NCI-H128 (cell line): ENCODE data around the gene CDK14.

ENCODE experiments used
- DNase-seq: peaks from one replicate; lab custom pipeline; 2025; ENCODE audit not compliant: unreplicated experiment; lab: John Stamatoyannopoulos, UW

Gene CDK14

DNA sequence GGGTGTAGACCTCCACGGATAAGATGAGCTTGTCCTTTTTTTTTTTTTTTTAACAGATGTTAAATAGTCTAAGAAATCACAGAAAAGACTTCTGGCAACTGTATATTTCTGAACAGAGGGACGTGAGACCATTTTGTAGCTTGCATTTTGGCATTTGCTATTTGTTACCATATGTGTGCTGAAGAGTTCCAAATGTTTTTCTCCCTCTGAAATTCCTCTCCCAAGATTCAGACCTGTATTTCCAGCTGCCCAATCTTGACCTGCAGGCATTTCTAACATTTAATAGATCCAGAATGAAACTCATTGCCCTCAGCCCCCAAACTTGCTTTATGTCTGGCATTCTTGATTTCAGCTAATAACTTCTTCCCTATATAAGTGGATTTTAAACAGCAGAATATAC, 445.0 kb downstream of the CDK14 start:
- no peak for DNase-seq

DNA sequence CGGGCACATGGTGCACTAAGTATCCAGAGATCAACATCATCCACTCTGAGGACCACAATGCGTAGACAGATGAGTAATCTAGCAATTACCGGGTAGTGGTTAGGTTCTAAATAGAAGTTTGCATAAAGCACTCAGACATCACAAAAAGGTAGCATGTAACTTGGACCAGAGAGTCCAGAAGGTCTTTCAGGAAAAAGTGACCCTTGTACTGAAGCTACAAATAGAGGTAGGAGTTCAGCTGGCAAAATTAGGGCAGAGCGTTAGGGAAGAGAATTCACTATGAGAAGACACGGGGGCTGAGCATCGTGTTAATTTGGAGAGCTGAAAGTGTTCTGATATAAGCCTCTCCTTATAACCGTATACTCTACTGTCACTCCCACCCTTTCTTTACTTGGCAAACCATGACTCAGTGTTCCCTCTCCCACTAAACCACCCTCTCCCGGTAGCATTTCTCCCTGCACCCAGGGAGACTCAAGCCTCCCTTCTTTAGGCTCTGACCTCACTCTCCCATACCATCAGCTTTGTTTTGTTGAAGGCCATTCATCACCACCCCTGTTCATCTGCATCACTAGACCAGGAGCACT, 445.9 kb downstream of the CDK14 start:
- DNase-seq: no peak

- DNase-seq: no peak
Measured at GRCh38 chr7:91043186-91043585, 447.1 kb downstream of the CDK14 start.

- DNase-seq: no peak
Measured at GRCh38 chr7:91043924-91044645, 448.0 kb downstream of the CDK14 start.

DNA sequence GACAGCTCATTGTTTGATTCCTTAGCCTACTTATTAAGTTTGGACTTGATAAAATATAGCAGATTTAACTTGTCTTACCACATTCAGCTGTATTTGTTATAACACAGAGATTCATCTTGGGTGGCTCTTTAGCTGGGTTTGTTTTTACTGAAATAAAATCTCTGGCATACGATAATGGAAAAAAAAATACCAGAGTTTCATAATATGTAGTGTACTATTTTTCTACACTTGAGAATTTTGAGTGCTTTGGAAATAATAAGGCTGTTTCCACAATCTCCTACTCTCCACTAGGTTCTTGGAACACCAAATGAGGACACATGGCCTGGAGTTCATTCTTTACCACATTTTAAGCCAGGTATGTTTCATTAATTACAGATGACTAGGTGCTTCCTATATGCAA, 449.5 kb downstream of the CDK14 start:
- no peak for DNase-seq

DNA sequence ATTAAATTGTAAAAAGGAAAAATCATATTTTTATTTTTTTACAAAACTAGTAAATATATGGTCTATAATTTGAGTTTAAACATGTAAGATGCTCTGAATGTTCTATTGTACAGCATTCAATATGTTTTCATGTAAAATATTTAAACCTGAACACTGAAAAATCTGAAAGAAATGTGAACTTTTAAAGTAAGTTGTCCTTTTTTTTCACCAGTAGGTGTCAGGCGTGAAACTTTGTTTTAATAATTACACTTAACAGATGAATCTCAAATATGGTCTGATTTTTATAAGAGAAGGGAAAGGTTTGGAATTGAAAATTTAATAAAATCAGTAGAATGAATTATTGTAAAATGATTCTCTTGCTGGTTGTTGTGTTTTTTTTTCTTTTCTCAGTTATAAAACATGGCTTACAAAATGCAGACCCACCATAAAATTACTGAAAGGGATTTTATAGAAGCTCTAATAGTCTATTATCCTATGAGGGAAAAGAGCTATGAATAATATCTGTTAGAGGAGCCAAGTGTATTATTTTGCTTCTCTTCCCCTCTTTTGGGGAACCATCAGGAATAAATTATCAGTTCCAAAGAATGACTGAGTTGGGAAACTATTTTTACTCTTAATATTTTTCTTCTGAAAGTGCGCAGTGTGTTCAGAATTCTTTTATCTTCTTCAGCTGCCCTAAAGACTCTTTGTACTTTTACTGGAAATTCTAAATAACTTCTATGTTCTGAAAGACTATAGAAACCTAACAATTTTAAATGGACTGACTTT, 450.4 kb downstream of the CDK14 start:
- no peak for DNase-seq

- DNase-seq: no peak
Measured at GRCh38 chr7:91047636-91048035, 451.5 kb downstream of the CDK14 start.

DNA sequence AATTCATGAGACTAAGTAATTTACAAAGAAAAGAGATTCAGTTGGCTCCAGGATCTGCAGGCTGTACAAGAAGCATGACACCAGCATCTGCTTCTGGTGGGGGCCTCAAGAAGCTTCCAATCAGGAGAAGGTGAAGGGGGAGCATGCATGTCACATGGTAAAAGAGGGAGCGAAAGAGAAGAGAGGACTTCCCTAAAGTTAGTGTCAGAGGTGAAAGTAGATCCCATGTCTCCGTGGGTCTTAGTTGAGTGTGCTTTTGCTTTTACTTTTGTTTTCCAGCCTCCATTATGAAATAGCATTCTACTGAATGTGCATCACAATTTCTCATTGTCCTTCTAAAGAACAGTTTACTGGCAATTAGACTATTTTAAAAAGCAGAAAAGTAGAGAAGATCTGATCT, 454.6 kb downstream of the CDK14 start:
- no peak for DNase-seq

DNA sequence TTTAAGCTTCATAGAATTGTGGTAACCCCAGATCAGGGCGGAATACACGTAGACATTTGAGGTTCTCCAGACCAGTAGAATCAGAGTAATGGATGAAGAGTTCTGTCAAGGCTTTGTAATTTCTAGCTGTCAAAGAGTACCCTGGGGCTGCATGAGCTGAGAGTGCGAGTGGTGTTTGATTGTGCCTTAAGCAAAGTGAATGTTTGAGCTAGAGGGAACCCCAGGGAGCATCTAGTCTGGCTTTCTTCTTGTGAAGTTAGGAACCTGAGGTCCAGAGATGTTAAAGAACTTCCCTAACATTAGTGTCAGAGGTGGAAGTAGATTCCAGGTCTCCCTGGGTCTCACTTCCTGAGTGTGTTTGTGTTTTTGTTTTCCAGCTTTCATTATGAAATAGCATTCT, 455.8 kb downstream of the CDK14 start:
- no peak for DNase-seq

DNA sequence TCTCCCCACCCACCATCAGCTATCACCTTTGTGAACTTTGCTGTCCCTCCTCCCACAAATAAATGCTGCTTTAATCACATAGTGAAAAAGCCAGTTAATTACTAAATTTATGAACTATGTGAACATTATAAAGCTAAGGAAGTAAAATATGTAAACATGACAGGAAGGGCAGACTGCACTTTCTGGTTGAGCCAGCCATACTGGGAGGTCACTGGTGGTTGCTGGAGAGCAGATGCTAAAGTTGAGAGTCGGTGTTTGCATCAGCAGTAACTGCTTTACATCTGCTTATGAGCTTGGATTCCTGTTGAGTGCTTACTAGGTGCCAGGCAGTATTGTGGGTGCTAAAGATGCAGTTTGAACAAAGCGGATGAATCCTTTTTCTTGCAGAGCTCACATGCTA, 458.3 kb downstream of the CDK14 start:
- no peak for DNase-seq

DNA sequence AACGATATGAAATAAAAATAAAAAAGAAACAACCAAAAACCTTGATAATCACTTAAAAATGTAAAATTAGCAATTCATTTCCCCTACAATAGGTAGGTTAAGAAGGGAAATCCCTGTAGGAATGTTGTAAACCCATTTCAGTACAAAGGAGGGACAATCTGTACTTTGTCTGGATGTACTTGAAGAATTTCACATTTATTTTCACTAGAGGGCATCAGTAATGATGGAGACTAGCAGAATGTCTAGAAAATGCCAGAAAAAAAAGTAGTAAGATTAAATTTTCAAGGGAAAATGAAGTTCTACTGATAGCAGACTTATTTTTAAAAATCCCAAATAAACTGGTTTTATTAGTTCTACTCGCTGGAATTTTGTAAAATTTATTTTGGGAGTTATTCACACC, 459.1 kb downstream of the CDK14 start:
- DNase-seq: no peak

- DNase-seq: no peak
Measured at GRCh38 chr7:91062713-91063112, 466.6 kb downstream of the CDK14 start.

GRCh38 chr7:91064052-91064451, 467.9 kb downstream of the CDK14 start:
- no peak for DNase-seq

DNA sequence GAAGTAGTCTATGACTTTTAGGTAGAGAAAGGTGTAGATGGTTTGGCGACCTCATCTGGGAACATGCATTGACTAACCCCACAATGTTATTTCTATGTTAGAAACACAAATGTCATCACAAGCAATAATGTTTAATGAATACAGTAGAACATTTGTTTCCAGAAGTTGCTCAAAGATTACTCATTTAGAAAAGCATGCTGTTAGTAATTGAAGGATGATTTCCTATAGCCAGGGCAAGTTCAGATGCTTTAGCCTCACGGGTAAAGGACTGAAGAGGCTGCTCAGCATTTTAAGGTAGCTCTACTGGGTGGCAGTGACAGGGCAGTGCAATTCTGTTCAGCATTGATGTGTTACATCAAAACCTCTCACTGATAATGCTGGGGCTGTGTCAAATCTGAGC, 468.8 kb downstream of the CDK14 start:
- DNase-seq: no peak

GRCh38 chr7:91066627-91067026, 470.5 kb downstream of the CDK14 start:
- DNase-seq: no peak

DNA sequence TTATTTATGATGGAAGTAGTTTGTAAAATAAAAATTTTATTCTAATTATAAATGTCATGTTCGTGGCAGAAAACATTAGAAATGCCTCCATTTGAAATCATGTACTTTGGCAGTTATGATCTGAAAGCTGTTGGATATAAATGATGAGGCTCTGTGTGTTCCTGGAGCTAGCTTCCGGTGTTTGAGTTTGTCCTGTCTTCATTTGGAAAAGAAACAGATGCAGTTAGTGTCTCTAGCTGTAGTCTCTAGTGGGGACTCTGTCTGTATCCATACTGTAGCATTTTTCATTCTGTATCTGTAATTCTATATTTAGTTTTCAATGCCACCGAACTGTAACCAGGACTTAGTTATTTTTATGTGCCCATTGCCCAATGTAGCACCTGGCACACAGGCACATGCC, 471.1 kb downstream of the CDK14 start:
- no peak for DNase-seq

DNA sequence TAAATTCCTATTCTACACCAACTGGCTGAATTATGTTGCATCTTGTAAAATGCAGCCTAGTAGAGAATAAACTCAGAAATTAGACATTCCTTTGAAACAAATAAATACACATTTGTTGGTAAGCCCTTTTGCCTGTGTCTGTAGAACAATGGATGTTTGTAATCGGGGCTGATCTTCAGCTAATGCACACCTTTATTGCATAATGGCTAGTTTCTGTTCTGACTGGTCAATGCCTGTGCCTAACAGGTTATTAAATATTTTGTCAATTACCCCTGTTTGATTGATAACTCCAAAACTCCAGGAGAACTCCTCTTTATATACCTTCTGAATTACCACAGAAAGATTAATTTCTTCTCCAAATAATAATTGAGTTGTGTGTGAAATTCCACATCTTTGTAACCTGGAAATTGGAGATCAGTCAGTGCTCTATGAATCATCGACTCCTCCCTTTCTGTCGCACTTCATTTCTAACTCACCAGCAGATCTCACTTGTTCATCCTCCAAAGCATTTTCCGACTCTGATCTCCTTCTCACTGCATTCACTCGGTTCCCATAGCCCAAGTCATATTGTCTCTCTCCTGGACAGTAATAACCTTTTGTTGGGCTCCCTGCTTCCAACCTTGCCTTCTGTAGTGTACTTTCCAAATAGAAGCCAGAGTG, 472.1 kb downstream of the CDK14 start:
- no peak for DNase-seq

DNA sequence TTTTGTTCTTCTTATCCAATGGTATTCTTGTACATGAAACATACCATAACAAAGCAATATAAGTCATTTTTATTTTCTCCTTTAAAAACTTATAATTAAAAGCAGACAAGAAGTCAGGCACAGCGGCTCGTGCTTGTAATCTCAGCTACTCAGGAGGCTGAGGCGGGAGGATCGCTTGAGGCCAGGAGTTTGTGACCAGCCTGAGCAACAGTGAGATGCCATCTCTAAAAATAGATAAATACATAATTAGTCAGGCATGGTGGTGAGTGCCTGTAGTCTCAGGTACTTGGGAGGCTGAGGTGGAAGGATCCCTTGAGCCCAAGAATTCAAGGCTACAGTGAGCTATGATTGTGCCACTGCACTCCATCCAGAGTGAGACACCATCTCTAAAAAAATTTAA, 473.0 kb downstream of the CDK14 start:
- DNase-seq: no peak

- no peak for DNase-seq
Measured at GRCh38 chr7:91079487-91079886, 483.4 kb downstream of the CDK14 start.

DNA sequence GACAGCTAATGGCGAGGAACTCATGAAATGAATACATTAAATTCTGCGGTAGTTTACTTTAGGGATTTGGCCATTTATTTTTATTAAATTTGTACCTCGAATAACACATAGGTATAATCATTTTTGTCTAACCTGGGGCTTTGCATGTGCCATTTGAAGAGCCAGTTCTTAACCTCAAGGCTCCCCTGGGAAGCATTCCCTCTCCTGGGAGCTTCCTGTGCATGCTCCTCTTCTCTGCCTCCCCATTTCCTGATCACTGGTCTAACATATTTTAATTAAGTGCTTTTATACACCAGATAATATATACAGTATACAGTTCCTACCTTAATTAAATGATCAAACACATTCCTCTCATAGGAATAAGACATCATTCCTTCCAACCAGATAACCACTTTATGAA, 484.2 kb downstream of the CDK14 start:
- DNase-seq: no peak

DNA sequence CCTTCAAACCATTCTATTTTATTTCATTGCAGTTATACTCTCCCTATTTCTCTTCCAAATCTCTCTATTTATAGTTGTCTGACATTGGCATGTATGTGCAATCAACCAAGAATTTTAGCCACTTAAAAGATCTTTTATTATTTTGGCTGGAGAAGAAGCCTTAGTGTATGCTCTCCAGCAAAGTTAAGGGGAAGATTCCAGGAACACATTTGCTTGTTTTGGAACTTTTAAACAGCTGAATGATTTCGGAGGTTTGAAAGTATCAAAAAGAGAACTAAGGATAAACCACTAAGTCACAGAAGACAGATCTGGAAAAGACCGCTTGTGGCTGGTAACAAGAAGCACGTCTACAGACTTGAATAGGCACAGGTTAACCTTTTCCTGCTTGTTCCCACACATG, 485.9 kb downstream of the CDK14 start:
- DNase-seq: no peak
